HepG2 (cell line): ENCODE data around the gene FCN1. TPM values are rescaled to one million over a fixed set of nuclear protein-coding genes. Genes with fewer than 3 reads are reported as not detected.

ENCODE experiments used
- ATAC-seq: fragments of 200-7000 bp; cut with Tn5 transposase; 3 replicates; pipeline ENCODE4 v1.9.1; 2020; ENCODE audit warnings: mild to moderate bottlenecking, moderate library complexity
- BruUV-seq: library from RNA; stranded (reverse); fragments of 400-500 nt; replicated peaks from 2 replicates; lab custom pipeline; 2021; lab: Mats Ljungman, UMichigan
- CTCF ChIA-PET: fragments of 300-600 bp; formaldehyde crosslinking; extraction: SDS; loops from one replicate; lab custom pipeline; 2021; ENCODE audit warnings: low total read pairs, inconsistent platforms, low intra/inter-chr PET ratio; lab: Yijun Ruan, JAX
- POLR2A ChIA-PET: fragments of 350-600 bp; sonication (Branson Sonifier 250); formaldehyde crosslinking; loops from one replicate; lab custom pipeline; 2020; ENCODE audit warnings: antibody characterized with exemption, inconsistent platforms; lab: Yijun Ruan, JAX
- DNase-seq: peaks from one replicate; pipeline ENCODE4 v3.0.0-alpha.2; 2015; ENCODE audit warnings: low spot score
- FAIRE-seq: peaks from 3 replicates; lab custom pipeline; 2011; peaks lifted over from hg19 to GRCh38; lab: Jason Lieb, UNC
- H2AFZ ChIP-seq: one replicate; pipeline ENCODE4 v1.6.1; 2011; ENCODE audit warnings: low read length, inconsistent platforms
- H3K27ac ChIP-seq: fragments of 300-600 bp; 3 replicates; pipeline ENCODE4 v1.8.0; 2011; ENCODE audit warnings: mixed run types, mild to moderate bottlenecking, mixed read lengths, low read length, inconsistent platforms; ENCODE audit not compliant: insufficient read depth; ENCODE audit errors: extremely low read length
- H3K27me3 ChIP-seq, 2 experiments: fragments of 200-600 bp in 1 of 2; 2 replicates in 1 of 2; 3 replicates in 1 of 2; pipeline versions ENCODE4 v1.6.0 to v1.8.0; 2011; ENCODE audit warnings: low read length in 2 of 2, mild to moderate bottlenecking in 2 of 2, moderate library complexity in 2 of 2, inconsistent platforms in 1 of 2; ENCODE audit not compliant: insufficient read depth in 2 of 2, control insufficient read depth in 1 of 2
- H3K36me3 ChIP-seq, 2 experiments: fragments of 200-600 bp in 1 of 2; replicated peaks in 1 of 2; 2 replicates in 1 of 2; 3 replicates in 1 of 2; pipeline versions ENCODE4 v1.5.1 to v1.8.0; 2011; ENCODE audit warnings: low read length in 2 of 2, inconsistent platforms in 1 of 2; ENCODE audit not compliant: insufficient read depth in 2 of 2, control insufficient read depth in 1 of 2
- H3K4me1 ChIP-seq: 2 replicates; pipeline ENCODE4 v1.5.1; 2012; ENCODE audit warnings: low read length, inconsistent platforms; ENCODE audit not compliant: insufficient read depth
- H3K4me2 ChIP-seq: 2 replicates; pipeline ENCODE4 v1.6.0; 2011; ENCODE audit warnings: low read depth, low read length, inconsistent platforms
- H3K4me3 ChIP-seq, 3 experiments: fragments of 200-600 bp in 1 of 3; sonication (generic), shearing (Covaris generic) in 1 of 3; replicated peaks in 1 of 3; 2 replicates each; pipeline ENCODE4 v1.5.1; 2011 to 2016; ENCODE audit warnings: low read length in 3 of 3, inconsistent platforms in 2 of 3, low read depth in 2 of 3, mild to moderate bottlenecking in 2 of 3, control low read depth in 1 of 3, mixed read lengths in 1 of 3; ENCODE audit not compliant: insufficient read depth in 1 of 3
- H3K79me2 ChIP-seq: one replicate; pipeline ENCODE4 v1.6.1; 2011; ENCODE audit warnings: low read length, inconsistent platforms; ENCODE audit not compliant: insufficient read depth
- H3K9ac ChIP-seq: 2 replicates; pipeline ENCODE4 v1.6.0; 2011; ENCODE audit warnings: mild to moderate bottlenecking, low read depth, low read length, inconsistent platforms; ENCODE audit not compliant: insufficient read depth
- H3K9me3 ChIP-seq: 2 replicates; pipeline ENCODE4 v1.5.1; 2012; ENCODE audit warnings: mild to moderate bottlenecking, low read length
- H4K20me1 ChIP-seq: 2 replicates; pipeline ENCODE4 v1.6.0; 2011; ENCODE audit warnings: inconsistent platforms, mild to moderate bottlenecking, low read length, moderate library complexity; ENCODE audit not compliant: insufficient read depth
- CHD4 ChIP-seq: fragments of 200-600 bp; sonication (generic); IDR thresholded peaks from 2 replicates; pipeline ENCODE4 v1.7.0; 2017; ENCODE audit warnings: mild to moderate bottlenecking, low read length, borderline replicate concordance
- GTF3A ChIP-seq: sonication (generic); formaldehyde crosslinking; conservative IDR thresholded peaks from 2 replicates; pipeline ENCODE4 v1.4.0; 2020; ENCODE audit warnings: mild to moderate bottlenecking, missing genetic modification reagents
- HOXA7 ChIP-seq: sonication (generic); formaldehyde crosslinking; IDR thresholded peaks from 2 replicates; pipeline ENCODE4 v1.8.1; 2022; ENCODE audit warnings: mild to moderate bottlenecking, missing genetic modification reagents, moderate library complexity
- ISX ChIP-seq: sonication (generic); formaldehyde crosslinking; conservative IDR thresholded peaks from 2 replicates; pipeline ENCODE4 v1.5.0; 2020; ENCODE audit warnings: missing genetic modification reagents
- JUNB ChIP-seq: sonication (generic); formaldehyde crosslinking; IDR thresholded peaks from 2 replicates; pipeline ENCODE4 v1.8.0; 2022; ENCODE audit warnings: missing genetic modification reagents, mild to moderate bottlenecking, borderline replicate concordance
- NCOR1 ChIP-seq: fragments of 200-600 bp; sonication (generic); IDR thresholded peaks from 2 replicates; pipeline ENCODE4 v1.7.0; 2017; ENCODE audit warnings: antibody characterized with exemption, low read length, borderline replicate concordance
- ONECUT2 ChIP-seq: sonication (generic); formaldehyde crosslinking; IDR thresholded peaks from 2 replicates; pipeline ENCODE4 v1.4.0; 2020; ENCODE audit warnings: missing genetic modification reagents
- ZFP36 ChIP-seq: fragments of 150-350 bp; IDR thresholded peaks from 2 replicates; pipeline ENCODE4 v1.6.1; 2018; ENCODE audit warnings: borderline replicate concordance, low read length, low read depth; ENCODE audit not compliant: partially characterized antibody
- ZFP41 ChIP-seq: sonication (generic); formaldehyde crosslinking; IDR thresholded peaks from 2 replicates; pipeline ENCODE4 v1.4.0; 2020; ENCODE audit warnings: mild to moderate bottlenecking, missing genetic modification reagents, borderline replicate concordance
- ZMYM3 ChIP-seq: sonication (generic); formaldehyde crosslinking; IDR thresholded peaks from 2 replicates; pipeline ENCODE4 v1.5.1; 2020; ENCODE audit warnings: mild to moderate bottlenecking, missing genetic modification reagents
- ZNF12 ChIP-seq: sonication (generic); formaldehyde crosslinking; IDR thresholded peaks from 2 replicates; pipeline ENCODE4 v1.5.0; 2020; ENCODE audit warnings: missing genetic modification reagents
- ZNF329 ChIP-seq: sonication (generic); formaldehyde crosslinking; IDR thresholded peaks from 2 replicates; pipeline ENCODE4 v1.9.0; 2021; ENCODE audit warnings: low read depth, mild to moderate bottlenecking, missing genetic modification reagents
- WGBS: methylation state at CpG from one replicate; pipeline ENCODE4 v1.1.6; 2017; ENCODE audit warnings: low lambda C conversion rate; 5-methylcytosine and 5-hydroxymethylcytosine counted together
- in situ Hi-C: cut with HindIII; loops from 2 replicates; pipeline ENCODE4 v1.10.0; 2017; ENCODE audit warnings: low pct_unique_long_range_greater_than_20kb; ENCODE audit not compliant: extremely low pct_ligation_motif_present
- intact Hi-C: fragments of 100-400 bp; cut with micrococcal nuclease; formaldehyde crosslinking; loops from one replicate; pipeline ENCODE4 v1.10.0; 2022; ENCODE audit not compliant: unreplicated experiment
- polyA plus RNA-seq, 8 experiments: library from polyadenylated mRNA; depleted of rRNA in 3 of 8; stranded (reverse) in 7 of 8; unstranded in 1 of 8; fragments of >200 nt; fragmentation: Illumina TruSeq in 4 of 8; extraction: Trizol in 4 of 8; gene quantifications; 2 replicates each; pipeline versions ENCODE4 v1.2.1 to v1.2.3, GENCODE V29; 2011 to 2016; ENCODE audit warnings: low read depth in 4 of 8, missing spikeins in 1 of 8, mixed read lengths in 1 of 8; ENCODE audit not compliant: insufficient read depth in 1 of 8
- total RNA-seq, 5 experiments: library from RNA; depleted of rRNA; stranded (reverse); fragments of >200 nt; fragmentation: Illumina TruSeq; extraction: Trizol; gene quantifications; 2 replicates each; pipeline ENCODE4 v1.2.3, GENCODE V29; 2016; ENCODE audit warnings: low read depth in 1 of 5
- TF ChIP-seq, protein P1 (sequence below): sonication (generic); formaldehyde crosslinking; IDR thresholded peaks from 2 replicates; pipeline ENCODE4 v1.4.0; 2020; ENCODE audit warnings: mild to moderate bottlenecking, low read depth, missing genetic modification reagents
- TF ChIP-seq, protein P2 (sequence below): sonication (generic); formaldehyde crosslinking; IDR thresholded peaks from 2 replicates; pipeline ENCODE4 v1.4.0; 2020; ENCODE audit warnings: mild to moderate bottlenecking, low read depth, missing genetic modification reagents

The FCN1 gene
- total and polyA plus RNA-seq, 2 of the 13 experiments (the other 11 are each of a cell fraction or from before 2014, with no cell fraction given), result not detected

DNA sequence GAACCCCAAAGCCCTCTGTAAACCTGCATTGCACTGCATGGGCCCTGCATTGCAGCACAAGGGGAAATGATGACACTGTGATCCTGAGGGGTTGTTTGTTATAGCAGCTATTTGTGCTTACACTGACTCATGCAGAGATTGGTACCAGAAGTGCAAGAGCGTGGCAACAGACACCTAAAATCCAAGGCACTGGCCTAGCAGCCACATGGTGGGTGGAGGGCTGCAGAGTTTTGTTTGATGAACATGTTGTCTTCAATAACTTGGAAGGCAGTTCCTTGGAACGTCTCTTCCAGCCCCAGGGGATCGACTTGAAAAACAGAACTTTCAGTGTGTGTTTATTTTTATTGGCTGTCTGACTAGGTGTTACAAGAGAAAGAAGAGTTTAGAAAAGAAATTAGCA lies 22.6 kb downstream of the FCN1 start:
- Histone ChIP-seq H3K4me1 (no peaks in the 10 kb centered on the region), H3K27ac (no peak overlapping the region), H3K4me2 (no peak overlapping the region), H3K9me3 (no peaks in the 10 kb centered on the region), H3K4me3 (no peak overlapping the region), H2AFZ (no peak overlapping the region), H4K20me1 (no peaks in the 10 kb centered on the region), H3K27me3 (peaks cover 3 to 26% of the 10 kb centered on the region in 2 experiments; a peak in 3 of 5 replicates), H3K79me2 (no peaks in the 10 kb centered on the region), H3K9ac (no peak overlapping the region), H3K36me3 (no peaks in the 10 kb centered on the region)
- in situ Hi-C loops (no loop called here), intact Hi-C loops (no loop called here)
- TF ChIP-seq, protein P1, sequence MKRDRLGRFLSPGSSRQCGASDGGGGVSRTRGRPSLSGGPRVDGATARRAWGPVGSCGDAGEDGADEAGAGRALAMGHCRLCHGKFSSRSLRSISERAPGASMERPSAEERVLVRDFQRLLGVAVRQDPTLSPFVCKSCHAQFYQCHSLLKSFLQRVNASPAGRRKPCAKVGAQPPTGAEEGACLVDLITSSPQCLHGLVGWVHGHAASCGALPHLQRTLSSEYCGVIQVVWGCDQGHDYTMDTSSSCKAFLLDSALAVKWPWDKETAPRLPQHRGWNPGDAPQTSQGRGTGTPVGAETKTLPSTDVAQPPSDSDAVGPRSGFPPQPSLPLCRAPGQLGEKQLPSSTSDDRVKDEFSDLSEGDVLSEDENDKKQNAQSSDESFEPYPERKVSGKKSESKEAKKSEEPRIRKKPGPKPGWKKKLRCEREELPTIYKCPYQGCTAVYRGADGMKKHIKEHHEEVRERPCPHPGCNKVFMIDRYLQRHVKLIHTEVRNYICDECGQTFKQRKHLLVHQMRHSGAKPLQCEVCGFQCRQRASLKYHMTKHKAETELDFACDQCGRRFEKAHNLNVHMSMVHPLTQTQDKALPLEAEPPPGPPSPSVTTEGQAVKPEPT (CRISPR knock-in tag), result no peak
- peak; percentile 94 for TF ChIP-seq ZNF12 (CRISPR knock-in tag)
- FAIRE-seq (no peak), ATAC-seq (no peak), DNase-seq (no peak)
- ChIA-PET CTCF (no interaction called here), POLR2A (no interaction called here)
- WGBS, result 0% methylated on average over 3 of the region's 3 CpGs
- no TSS peak for BruUV-seq

- Histone ChIP-seq H3K4me2 (no peak overlapping the region), H3K9me3 (no peaks in the 10 kb centered on the region), H3K4me3 (no peak overlapping the region), H3K27me3 (peaks cover 5 to 34% of the 10 kb centered on the region in 2 experiments; a peak in 3 of 5 replicates), H3K4me1 (no peaks in the 10 kb centered on the region), H2AFZ (no peak overlapping the region), H3K79me2 (no peaks in the 10 kb centered on the region), H3K9ac (no peak overlapping the region), H3K27ac (no peak overlapping the region), H3K36me3 (no peaks in the 10 kb centered on the region), H4K20me1 (no peaks in the 10 kb centered on the region)
- intact Hi-C loops, result no loop called here
- no peak for FAIRE-seq
- POLR2A ChIA-PET, result no interaction called here
- WGBS, result 63% methylated on average over 4 of the region's 7 CpGs
- CTCF ChIA-PET, result no interaction called here
- no TSS peak for BruUV-seq
- ATAC-seq, result no peak
- in situ Hi-C loops, result no loop called here
- no peak for DNase-seq
- TF ChIP-seq ONECUT2 (CRISPR knock-in tag), result no peak
- no peak for TF ChIP-seq NCOR1
- no peak for TF ChIP-seq ZFP41 (CRISPR knock-in tag)
- no peak for TF ChIP-seq CHD4
- TF ChIP-seq ZMYM3, result no peak
- no peak for TF ChIP-seq ISX
- TF ChIP-seq ZNF329, result no peak
- no peak for TF ChIP-seq GTF3A
- no peak for TF ChIP-seq JUNB (CRISPR knock-in tag)
- TF ChIP-seq, protein P2, sequence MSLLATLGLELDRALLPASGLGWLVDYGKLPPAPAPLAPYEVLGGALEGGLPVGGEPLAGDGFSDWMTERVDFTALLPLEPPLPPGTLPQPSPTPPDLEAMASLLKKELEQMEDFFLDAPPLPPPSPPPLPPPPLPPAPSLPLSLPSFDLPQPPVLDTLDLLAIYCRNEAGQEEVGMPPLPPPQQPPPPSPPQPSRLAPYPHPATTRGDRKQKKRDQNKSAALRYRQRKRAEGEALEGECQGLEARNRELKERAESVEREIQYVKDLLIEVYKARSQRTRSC (CRISPR knock-in tag), result no peak
- no peak for TF ChIP-seq ZFP36
- TF ChIP-seq HOXA7 (CRISPR knock-in tag), result no peak
Measured at GRCh38 chr9:134894136-134894860, 23.4 kb downstream of the FCN1 start.
